ENCODE measurements around the gene MPC2. TPM values are rescaled to one million over a fixed set of nuclear protein-coding genes. Genes with fewer than 3 reads are reported as not detected.
"Not testable (repeated sequence)": the region's sequence is repeated elsewhere in the genome, so short reads cannot be mapped to it uniquely, and the experiment has no call there.

The MPC2 gene
- total and polyA plus RNA-seq, 4 experiments from 2014 or later: 30.8 to 123 (median 60.5) TPM

- Mint-ChIP-seq H3K27ac (no peak overlapping the region), H3K4me1 (no peaks in the 10 kb centered on the region), H3K27me3 (peaks cover 0 to 2% of the 10 kb centered on the region in 2 donors), H3K4me3 (no peak overlapping the region), H3K9me3 (no peaks in the 10 kb centered on the region), H3K36me3 (no peaks in the 10 kb centered on the region)
- no peaks in the 10 kb centered on the region for H3K36me3 ChIP-seq (ENCODE audit: insufficient read depth, low read length)
- no peaks in the 10 kb centered on the region for H3K9me3 ChIP-seq (ENCODE audit: control insufficient read depth in 1 of 2, low read length in 2 of 2)
- DNase-seq: no peak
- POLR2A ChIA-PET (ENCODE audit: partially characterized antibody): no interaction called here
- no peak overlapping the region for H3K27ac ChIP-seq (ENCODE audit: low read depth, low read length)
- intact Hi-C loops (cut with micrococcal nuclease): no loop called here
- CTCF ChIA-PET (ENCODE audit: partially characterized antibody): no interaction called here
- H3K4me3 ChIP-seq (ENCODE audit: low read length in 2 of 2): no peak overlapping the region
- H3K27me3 ChIP-seq (ENCODE audit: insufficient read depth, low read length): no peaks in the 10 kb centered on the region
- no peaks in the 10 kb centered on the region for H3K4me1 ChIP-seq (ENCODE audit: insufficient read depth, low read length)
Measured at GRCh38 chr1:167878372-167879160, 58.3 kb downstream of the MPC2 start.

GRCh38 chr1:167876597-167877175, 60.2 kb downstream of the MPC2 start:
- Mint-ChIP-seq H3K4me1 (no peaks in the 10 kb centered on the region), H3K27me3 (peaks cover 0 to 2% of the 10 kb centered on the region in 2 donors), H3K36me3 (no peaks in the 10 kb centered on the region), H3K4me3 (no peak overlapping the region), H3K27ac (no peak overlapping the region), H3K9me3 (no peaks in the 10 kb centered on the region)
- DNase-seq: no peak
- Histone ChIP-seq H3K4me1 (ENCODE audit: insufficient read depth, low read length) (no peaks in the 10 kb centered on the region), H3K9me3 (ENCODE audit: control insufficient read depth in 1 of 2, low read length in 2 of 2) (no peaks in the 10 kb centered on the region), H3K27me3 (ENCODE audit: insufficient read depth, low read length) (no peaks in the 10 kb centered on the region), H3K36me3 (ENCODE audit: insufficient read depth, low read length) (no peaks in the 10 kb centered on the region), H3K4me3 (ENCODE audit: low read length in 2 of 2) (no peak overlapping the region), H3K27ac (ENCODE audit: low read depth, low read length) (no peak overlapping the region)
- ChIA-PET CTCF (ENCODE audit: partially characterized antibody) (no interaction called here), POLR2A (ENCODE audit: partially characterized antibody) (no interaction called here)
- intact Hi-C loops (cut with micrococcal nuclease): no loop called here

DNA sequence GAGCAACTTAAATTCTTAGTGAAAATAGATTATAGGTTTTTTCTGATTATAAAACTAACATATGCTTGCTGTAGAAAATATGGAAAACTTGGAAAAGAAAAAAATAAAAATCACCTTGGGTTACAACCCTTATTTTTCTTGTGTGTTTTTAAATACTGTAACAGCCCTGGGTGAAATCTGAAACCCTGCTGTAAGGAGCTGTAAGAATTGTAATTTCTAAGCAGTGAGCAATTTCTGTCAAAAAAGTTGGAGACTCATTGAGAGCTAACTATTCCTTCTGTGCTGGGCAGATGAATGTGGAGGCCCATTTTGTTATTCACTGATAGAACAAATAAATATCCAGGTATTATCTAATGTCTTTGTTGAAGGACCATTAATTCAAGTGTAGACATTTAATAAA, 65.5 kb downstream of the MPC2 start:
- Mint-ChIP-seq H3K27ac (no peak overlapping the region), H3K9me3 (no peaks in the 10 kb centered on the region), H3K4me1 (no peaks in the 10 kb centered on the region), H3K36me3 (no peaks in the 10 kb centered on the region), H3K27me3 (no peaks in the 10 kb centered on the region), H3K4me3 (no peak overlapping the region)
- ChIA-PET POLR2A (ENCODE audit: partially characterized antibody) (no interaction called here), CTCF (ENCODE audit: partially characterized antibody) (no interaction called here)
- DNase-seq: no peak
- no peaks in the 10 kb centered on the region for H3K36me3 ChIP-seq (ENCODE audit: insufficient read depth, low read length)
- intact Hi-C loops (cut with micrococcal nuclease): no loop called here
- H3K4me1 ChIP-seq (ENCODE audit: insufficient read depth, low read length): no peaks in the 10 kb centered on the region
- H3K9me3 ChIP-seq (ENCODE audit: control insufficient read depth in 1 of 2, low read length in 2 of 2): no peaks in the 10 kb centered on the region
- no peak overlapping the region for H3K27ac ChIP-seq (ENCODE audit: low read depth, low read length)
- H3K27me3 ChIP-seq (ENCODE audit: insufficient read depth, low read length): no peaks in the 10 kb centered on the region
- no peak overlapping the region for H3K4me3 ChIP-seq (ENCODE audit: low read length in 2 of 2)

GRCh38 chr1:167869157-167870001, 67.5 kb downstream of the MPC2 start:
- H3K36me3 Mint-ChIP-seq; H3K4me1 Mint-ChIP-seq; H3K27me3 Mint-ChIP-seq; H3K4me3 ChIP-seq (ENCODE audit: low read length in 2 of 2); DNase-seq; H3K4me1 ChIP-seq (ENCODE audit: insufficient read depth, low read length); H3K36me3 ChIP-seq (ENCODE audit: insufficient read depth, low read length); intact Hi-C loops (cut with micrococcal nuclease); H3K9me3 Mint-ChIP-seq; CTCF ChIA-PET (ENCODE audit: partially characterized antibody); H3K9me3 ChIP-seq (ENCODE audit: control insufficient read depth in 1 of 2, low read length in 2 of 2); H3K4me3 Mint-ChIP-seq; H3K27ac Mint-ChIP-seq; H3K27me3 ChIP-seq (ENCODE audit: insufficient read depth, low read length); H3K27ac ChIP-seq (ENCODE audit: low read depth, low read length): not testable (repeated sequence)
- POLR2A ChIA-PET (ENCODE audit: partially characterized antibody): interaction anchor here (1.1 kb wide), 1 partner anchor 220 kb away, joined by 4 read pairs; no protein-coding TSS in a partner anchor

DNA sequence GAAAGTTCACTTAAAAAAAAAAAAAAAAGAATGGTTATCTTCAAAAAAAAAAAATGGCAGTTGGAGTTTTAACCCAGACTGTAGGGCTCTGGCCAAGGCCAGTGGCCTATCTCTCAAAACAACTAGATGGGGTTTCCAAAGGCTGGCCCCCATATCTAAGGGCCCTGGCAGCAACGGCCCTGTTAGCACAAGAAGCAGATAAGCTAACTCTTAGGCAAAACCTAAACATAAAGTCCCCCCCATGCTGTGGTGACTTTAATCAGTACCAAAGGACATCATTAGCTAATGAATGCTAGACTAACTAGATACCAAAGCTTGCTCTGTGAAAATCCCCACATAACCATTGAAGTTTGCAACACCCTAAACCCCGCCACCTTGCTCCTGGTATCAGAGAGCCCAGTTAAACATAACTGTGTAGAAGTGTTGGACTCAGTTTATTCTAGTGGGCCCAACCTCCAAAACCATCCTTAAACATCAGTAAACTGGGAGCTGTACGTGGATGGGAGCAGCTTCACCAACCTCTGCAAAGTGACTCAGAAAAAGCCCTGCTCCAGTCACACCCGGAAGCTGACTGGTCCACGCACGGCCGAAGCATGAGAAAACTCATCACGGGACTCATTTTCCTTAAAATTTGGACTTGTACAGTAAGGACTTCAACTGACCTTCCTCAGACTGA, 70.0 kb downstream of the MPC2 start:
- H3K4me1 Mint-ChIP-seq; H3K27me3 ChIP-seq (ENCODE audit: insufficient read depth, low read length); H3K4me3 ChIP-seq (ENCODE audit: low read length in 2 of 2); H3K4me1 ChIP-seq (ENCODE audit: insufficient read depth, low read length); POLR2A ChIA-PET (ENCODE audit: partially characterized antibody); H3K4me3 Mint-ChIP-seq; intact Hi-C loops (cut with micrococcal nuclease); H3K36me3 ChIP-seq (ENCODE audit: insufficient read depth, low read length); H3K36me3 Mint-ChIP-seq; H3K27me3 Mint-ChIP-seq; H3K27ac ChIP-seq (ENCODE audit: low read depth, low read length); H3K9me3 Mint-ChIP-seq; H3K9me3 ChIP-seq (ENCODE audit: control insufficient read depth in 1 of 2, low read length in 2 of 2); CTCF ChIA-PET (ENCODE audit: partially characterized antibody); H3K27ac Mint-ChIP-seq; DNase-seq: not testable (repeated sequence)

Other genes with a start within 250 kb of the MPC2 start
- gene MPZL1, start 215.1 kb downstream of the MPC2 start, total RNA-seq: 1 to 10 TPM; 5.4 to 7.2 TPM
- gene MPZL1, start 215.1 kb downstream of the MPC2 start, polyA plus RNA-seq: 10 to 100 TPM in 1 of 2 donors, 1 to 10 TPM in 1; 8.6 to 15.8 TPM
- under 1 TPM; 0.61 to 0.96 TPM for gene ADCY10, start 22.9 kb downstream of the MPC2 start, total RNA-seq
- not detected for gene ADCY10, start 22.9 kb downstream of the MPC2 start, polyA plus RNA-seq
- gene DCAF6, start 389 bp downstream of the MPC2 start, total RNA-seq: 10 to 100 TPM; 28.3 to 29.2 TPM
- gene DCAF6, start 389 bp downstream of the MPC2 start, polyA plus RNA-seq: 10 to 100 TPM in 1 of 2 donors, 1 to 10 TPM in 1; 8.1 to 14.3 TPM
- gene GPR161, start 199.9 kb upstream of the MPC2 start, total RNA-seq: under 1 TPM in 1 of 2 experiments, not detected in 1; 0.12 TPM
- gene GPR161, start 199.9 kb upstream of the MPC2 start, polyA plus RNA-seq: under 1 TPM; 0.09 to 0.10 TPM
- gene TIPRL, start 241.9 kb upstream of the MPC2 start, total RNA-seq: 10 to 100 TPM; 23.8 to 28.3 TPM
- gene TIPRL, start 241.9 kb upstream of the MPC2 start, polyA plus RNA-seq: 10 to 100 TPM; 36.3 to 37.8 TPM